GM21360 (cell line): Measurements from ENCODE around the gene CHST3.

ENCODE experiments used
- ATAC-seq: cut with Tn5 transposase; IDR thresholded peaks from one replicate; pipeline ENCODE4 v1.9.1; 2021; ENCODE audit warnings: mild to moderate bottlenecking, moderate library complexity; ENCODE audit not compliant: unreplicated experiment

The CHST3 gene

GRCh38 chr10:72049969-72050781 is 86.0 kb downstream of the CHST3 start:
- no peak for ATAC-seq

DNA sequence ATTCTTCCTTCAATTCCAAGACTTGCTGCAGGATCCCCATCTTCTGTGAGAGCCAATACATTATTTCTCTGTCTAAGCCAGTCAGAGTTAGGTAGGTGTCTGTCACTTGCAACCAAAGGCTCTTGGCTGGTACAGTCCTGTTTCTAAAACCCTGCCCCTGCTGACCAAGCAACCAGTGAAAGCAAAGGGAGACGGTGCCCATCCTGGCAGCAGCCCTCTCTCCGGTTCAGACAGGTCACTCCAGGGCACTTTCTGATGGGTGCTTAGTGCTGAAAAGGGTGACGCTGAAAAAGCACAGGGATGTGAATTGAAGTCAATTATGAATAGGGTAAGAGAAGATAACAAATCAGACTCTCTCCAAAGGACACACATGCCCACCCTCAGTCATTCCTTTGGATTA is 86.7 kb downstream of the CHST3 start:
- no peak for ATAC-seq

DNA sequence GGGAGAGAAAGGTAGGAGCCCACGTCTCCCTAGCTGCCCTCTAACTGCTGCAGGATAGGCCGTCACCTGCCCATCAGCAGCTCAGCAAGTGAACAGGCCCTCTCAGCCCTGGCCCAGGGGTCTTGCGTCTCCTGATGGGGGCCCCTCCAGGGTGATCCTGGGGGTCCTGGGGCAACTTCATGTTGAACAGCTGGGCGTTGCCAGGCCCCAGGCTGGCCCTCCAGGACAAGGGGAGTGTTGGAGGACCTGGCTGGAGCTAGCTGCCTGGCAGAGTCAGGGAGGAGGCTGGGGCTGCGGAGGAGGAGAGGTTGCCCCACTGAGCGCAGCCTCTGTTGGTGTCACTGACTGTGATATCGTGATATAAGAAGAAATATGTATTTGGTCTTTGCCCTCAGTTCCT is 89.5 kb downstream of the CHST3 start:
- ATAC-seq: no peak

GRCh38 chr10:72056113-72056512 is 91.9 kb downstream of the CHST3 start:
- no peak for ATAC-seq

DNA sequence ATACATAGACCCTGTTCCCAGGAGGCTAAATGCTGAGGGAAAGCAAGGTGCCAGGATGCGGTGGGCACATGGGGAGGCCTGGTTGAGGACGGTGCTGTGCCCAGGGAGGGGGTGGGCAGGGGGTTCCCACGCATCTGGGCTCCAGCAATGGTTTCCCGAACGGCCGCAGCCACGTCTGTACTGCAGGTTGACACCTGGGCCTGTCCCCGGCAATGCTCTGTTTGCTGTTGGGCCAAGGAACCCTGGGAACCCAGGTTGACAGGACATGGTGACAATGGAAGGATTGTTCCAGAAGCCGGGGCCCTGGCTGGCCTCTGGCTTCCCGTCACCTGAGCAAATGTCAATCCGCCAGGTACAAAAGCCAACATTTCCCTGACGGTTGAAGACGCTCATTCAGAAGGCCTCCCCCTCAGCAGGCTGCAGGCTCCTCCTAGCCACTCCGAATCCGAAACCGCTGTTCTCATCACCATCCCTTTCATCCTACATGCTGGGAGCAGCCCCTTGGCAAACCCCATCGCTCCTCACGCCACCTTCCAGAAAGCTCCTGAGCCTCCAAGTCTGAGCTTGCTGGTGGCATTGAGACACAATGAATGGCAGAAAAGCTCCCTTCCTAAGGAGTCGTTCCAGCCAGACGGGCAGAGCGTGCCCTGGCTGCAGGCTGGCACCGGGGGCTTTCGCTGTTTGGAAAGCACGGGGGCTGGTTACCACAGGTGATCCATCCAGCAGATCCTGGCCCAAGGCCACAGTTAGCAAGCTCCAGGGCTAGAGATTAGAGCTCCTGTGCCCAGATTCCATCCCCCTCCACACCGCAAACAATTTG is 92.9 kb downstream of the CHST3 start:
- no peak for ATAC-seq

DNA sequence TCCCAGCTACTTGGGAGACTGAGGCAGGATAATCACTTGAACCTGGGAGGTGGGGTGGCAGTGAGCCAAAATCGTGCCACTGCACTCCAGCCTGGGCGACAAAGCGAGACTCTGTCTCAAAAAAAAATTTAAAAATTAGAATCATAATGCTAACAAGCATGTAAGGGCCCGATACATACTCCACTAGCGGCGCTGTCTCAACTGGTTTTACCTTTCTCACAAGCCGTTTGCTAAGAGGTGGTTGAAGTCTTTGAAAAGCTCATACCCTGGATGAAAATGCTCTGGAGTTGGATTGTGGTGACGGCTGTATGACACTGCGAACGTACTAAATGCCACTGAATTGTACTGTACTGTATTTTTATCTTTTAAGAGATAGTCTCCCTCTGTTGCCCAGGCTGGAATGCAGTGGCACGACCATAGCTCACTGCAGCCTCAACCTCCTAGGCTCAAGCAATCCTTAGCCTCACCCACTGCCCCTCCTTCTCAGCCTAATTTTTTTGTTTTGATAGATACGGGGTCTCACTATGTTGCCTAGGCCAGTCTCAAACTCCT is 94.2 kb downstream of the CHST3 start:
- no peak for ATAC-seq

DNA sequence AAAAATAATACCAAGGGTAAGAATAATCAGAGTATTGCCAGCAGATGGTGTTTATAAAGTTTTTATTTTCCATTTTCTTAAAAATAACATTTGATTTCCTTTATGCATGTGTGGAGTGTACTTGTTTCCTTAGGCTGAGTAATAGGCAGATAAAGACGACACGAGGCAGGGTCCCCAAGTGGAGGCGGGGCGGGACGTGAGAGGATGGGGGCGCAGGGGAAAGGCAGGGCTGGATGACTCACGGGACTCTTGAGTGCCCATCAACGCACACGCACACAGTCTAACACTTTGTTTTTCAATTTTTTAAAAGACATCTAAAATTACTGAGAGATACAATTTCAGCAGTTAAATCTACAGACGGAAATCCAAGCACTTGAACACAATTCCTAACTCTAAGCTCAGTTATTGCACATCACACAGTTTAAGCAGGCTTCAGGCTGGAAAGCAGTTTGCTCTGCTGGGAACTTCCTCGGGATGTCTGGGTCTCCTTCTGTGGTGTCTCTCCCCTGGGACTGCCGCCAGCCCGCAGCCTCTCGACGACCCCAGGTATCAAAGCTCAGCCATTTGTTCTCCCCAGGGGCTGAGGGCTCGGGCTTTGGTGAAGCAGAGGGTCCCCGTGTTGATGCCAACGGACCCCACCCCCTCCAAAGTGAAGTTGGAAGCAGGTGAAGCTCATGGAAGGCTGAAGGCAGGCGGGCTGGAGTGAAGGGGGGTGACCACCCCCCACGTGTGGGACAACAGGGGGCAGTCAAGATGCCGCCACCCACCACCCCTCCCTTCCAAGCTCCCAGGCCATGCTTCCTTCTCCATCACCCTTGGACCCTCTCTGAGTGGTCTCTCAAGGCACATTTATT is 95.0 kb downstream of the CHST3 start:
- ATAC-seq: no peak

- ATAC-seq: no peak
Observed at GRCh38 chr10:72059843-72060822, 95.9 kb downstream of the CHST3 start.

DNA sequence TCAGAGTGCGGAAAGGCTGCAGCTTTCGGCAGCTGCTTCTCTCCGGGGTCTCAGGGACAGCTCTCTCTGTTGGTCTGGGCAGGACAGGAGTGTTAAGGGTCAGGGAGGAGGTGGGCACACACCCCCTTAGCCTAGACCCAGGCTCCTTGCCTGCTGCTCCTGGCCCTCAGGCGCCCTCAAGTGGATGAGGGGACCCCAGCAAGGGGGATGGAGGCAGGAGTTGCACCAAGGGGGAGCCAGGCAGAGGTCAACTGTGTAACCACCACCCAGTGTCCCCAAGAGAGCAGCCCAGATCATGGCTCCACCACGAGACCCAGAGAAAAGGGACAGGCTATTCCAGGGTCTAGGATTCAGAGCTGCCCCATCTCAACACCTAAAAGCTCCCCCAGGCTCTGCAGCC is 97.3 kb downstream of the CHST3 start:
- no peak for ATAC-seq

DNA sequence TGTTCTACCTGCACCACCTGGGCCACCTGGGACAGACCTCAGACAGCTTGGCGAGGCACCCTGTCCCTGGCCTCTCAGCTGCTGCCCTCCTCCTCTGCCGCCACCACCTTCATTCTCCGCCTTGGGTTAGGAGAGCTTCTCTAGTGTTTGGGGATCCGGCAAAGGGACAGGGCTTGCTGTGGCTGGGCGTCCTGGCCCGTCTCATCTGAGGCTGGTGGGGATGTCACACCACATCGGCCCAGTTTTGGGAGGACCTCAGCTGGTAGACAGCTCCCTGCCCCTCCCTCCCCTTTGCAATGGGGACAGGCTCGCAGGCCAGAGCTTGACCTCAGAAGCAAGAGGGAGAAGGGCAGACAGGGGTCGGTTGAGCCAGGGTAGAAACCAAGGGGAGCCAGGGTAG is 97.7 kb downstream of the CHST3 start:
- no peak for ATAC-seq

GRCh38 chr10:72062382-72062781 is 98.2 kb downstream of the CHST3 start:
- no peak for ATAC-seq
